HCT116 (cell line): Measurements from ENCODE around the gene RYR2.

Experiments
- ATF3 ChIP-seq: IDR thresholded peaks from 2 replicates; pipeline ENCODE4 v1.6.1; 2012
- CTCF ChIP-seq, 3 experiments: fragments of 200-600 bp in 1 of 3; sonication (generic) in 1 of 3; IDR thresholded peaks in 2 of 3; conservative IDR thresholded peaks in 1 of 3; 2 replicates each; pipeline ENCODE4 v1.5.1; 2012 to 2017; ENCODE audit warnings: low read depth in 2 of 3, low read length in 2 of 3, antibody characterized with exemption in 1 of 3, borderline replicate concordance in 1 of 3, control low read depth in 1 of 3, mild to moderate bottlenecking in 1 of 3, mixed read lengths in 1 of 3, mixed run types in 1 of 3, moderate library complexity in 1 of 3; ENCODE audit not compliant: insufficient read depth in 1 of 3
- EZH2 ChIP-seq: fragments of 200-600 bp; sonication (generic); IDR thresholded peaks from 2 replicates; pipeline ENCODE4 v1.6.1; 2017; ENCODE audit warnings: antibody characterized with exemption, mixed run types
- JUND ChIP-seq: IDR thresholded peaks from 2 replicates; pipeline ENCODE4 v1.6.1; 2012
- POLR2A ChIP-seq: IDR thresholded peaks from 2 replicates; pipeline ENCODE4 v1.7.0; 2011; ENCODE audit warnings: borderline replicate concordance; ENCODE audit not compliant: insufficient read depth, insufficient read length; ENCODE audit errors: extremely low read depth
- RAD21 ChIP-seq: IDR thresholded peaks from 2 replicates; pipeline ENCODE4 v1.6.1; 2012; ENCODE audit warnings: low read depth, mild to moderate bottlenecking
- SRF ChIP-seq: IDR thresholded peaks from 2 replicates; pipeline ENCODE4 v1.6.1; 2012; ENCODE audit warnings: low read depth
- TF ChIP-seq, protein P1 (sequence below): IDR thresholded peaks from 2 replicates; pipeline ENCODE4 v1.6.1; 2012; ENCODE audit warnings: low read depth

- TF ChIP-seq CTCF (IDR thresholded peaks at IDR 0.05 in 2 of 3, conservative IDR thresholded peaks at IDR 0.05 in 1 of 3; ENCODE audit: borderline replicate concordance in 1 of 3, insufficient read depth in 1 of 3, low read depth in 2 of 3, low read length in 2 of 3), result no peak
- TF ChIP-seq POLR2A, result no peak
- TF ChIP-seq SRF, result no peak
- TF ChIP-seq, protein P1, sequence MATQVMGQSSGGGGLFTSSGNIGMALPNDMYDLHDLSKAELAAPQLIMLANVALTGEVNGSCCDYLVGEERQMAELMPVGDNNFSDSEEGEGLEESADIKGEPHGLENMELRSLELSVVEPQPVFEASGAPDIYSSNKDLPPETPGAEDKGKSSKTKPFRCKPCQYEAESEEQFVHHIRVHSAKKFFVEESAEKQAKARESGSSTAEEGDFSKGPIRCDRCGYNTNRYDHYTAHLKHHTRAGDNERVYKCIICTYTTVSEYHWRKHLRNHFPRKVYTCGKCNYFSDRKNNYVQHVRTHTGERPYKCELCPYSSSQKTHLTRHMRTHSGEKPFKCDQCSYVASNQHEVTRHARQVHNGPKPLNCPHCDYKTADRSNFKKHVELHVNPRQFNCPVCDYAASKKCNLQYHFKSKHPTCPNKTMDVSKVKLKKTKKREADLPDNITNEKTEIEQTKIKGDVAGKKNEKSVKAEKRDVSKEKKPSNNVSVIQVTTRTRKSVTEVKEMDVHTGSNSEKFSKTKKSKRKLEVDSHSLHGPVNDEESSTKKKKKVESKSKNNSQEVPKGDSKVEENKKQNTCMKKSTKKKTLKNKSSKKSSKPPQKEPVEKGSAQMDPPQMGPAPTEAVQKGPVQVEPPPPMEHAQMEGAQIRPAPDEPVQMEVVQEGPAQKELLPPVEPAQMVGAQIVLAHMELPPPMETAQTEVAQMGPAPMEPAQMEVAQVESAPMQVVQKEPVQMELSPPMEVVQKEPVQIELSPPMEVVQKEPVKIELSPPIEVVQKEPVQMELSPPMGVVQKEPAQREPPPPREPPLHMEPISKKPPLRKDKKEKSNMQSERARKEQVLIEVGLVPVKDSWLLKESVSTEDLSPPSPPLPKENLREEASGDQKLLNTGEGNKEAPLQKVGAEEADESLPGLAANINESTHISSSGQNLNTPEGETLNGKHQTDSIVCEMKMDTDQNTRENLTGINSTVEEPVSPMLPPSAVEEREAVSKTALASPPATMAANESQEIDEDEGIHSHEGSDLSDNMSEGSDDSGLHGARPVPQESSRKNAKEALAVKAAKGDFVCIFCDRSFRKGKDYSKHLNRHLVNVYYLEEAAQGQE, result no peak
- no peak for TF ChIP-seq RAD21
- TF ChIP-seq JUND, result no peak
- TF ChIP-seq EZH2, result no peak
- TF ChIP-seq ATF3, result no peak
These were observed 797.0 kb downstream of the RYR2 start for GRCh38 chr1:237838904-237839534.
